PC-3 (cell line): Measurements from ENCODE around the gene NEK1.

ENCODE experiments used
- EZH2phosphoT487 ChIP-seq: fragments of 300-600 bp; sonication (generic); IDR thresholded peaks from 2 replicates; pipeline ENCODE4 v1.6.1; 2018; ENCODE audit warnings: mild to moderate bottlenecking, antibody characterized with exemption, low read length, borderline replicate concordance
- TF ChIP-seq, protein P1 (sequence below): fragments of 300-600 bp; sonication (generic); conservative IDR thresholded peaks from 2 replicates; pipeline ENCODE4 v1.5.1; 2017; ENCODE audit warnings: antibody characterized with exemption, low read depth, mild to moderate bottlenecking, low read length

DNA sequence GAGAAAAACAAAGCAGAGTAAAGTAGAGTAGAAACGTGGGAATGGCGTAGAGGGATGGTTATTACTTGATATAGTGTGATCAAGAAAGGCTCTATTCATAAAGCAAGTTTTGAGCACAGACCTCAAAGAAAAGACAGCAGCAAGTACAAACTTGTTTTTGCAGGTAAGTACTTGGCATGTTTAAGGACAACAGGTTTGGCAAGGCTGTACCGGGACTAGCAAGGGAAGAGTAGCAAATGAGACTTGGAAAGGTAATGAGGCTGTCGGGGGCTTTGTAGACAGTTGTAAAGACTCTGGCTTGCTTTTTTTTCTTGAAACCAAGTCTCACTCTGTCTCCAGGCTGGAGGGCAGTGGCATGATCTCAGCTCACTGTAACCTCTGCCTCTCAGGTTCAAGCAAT, 40.9 kb downstream of the NEK1 start:
- TF ChIP-seq EZH2phosphoT487 = no peak
- TF ChIP-seq, protein P1, sequence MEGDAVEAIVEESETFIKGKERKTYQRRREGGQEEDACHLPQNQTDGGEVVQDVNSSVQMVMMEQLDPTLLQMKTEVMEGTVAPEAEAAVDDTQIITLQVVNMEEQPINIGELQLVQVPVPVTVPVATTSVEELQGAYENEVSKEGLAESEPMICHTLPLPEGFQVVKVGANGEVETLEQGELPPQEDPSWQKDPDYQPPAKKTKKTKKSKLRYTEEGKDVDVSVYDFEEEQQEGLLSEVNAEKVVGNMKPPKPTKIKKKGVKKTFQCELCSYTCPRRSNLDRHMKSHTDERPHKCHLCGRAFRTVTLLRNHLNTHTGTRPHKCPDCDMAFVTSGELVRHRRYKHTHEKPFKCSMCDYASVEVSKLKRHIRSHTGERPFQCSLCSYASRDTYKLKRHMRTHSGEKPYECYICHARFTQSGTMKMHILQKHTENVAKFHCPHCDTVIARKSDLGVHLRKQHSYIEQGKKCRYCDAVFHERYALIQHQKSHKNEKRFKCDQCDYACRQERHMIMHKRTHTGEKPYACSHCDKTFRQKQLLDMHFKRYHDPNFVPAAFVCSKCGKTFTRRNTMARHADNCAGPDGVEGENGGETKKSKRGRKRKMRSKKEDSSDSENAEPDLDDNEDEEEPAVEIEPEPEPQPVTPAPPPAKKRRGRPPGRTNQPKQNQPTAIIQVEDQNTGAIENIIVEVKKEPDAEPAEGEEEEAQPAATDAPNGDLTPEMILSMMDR = no peak
